K562 (cell line): ENCODE data around the gene BMP10. TPM values are rescaled to one million over a fixed set of nuclear protein-coding genes. Genes with fewer than 3 reads are reported as not detected.
A peak's percentile ranks its signal among the peaks of the same experiment; 100 is the strongest.

Experiments
- MED1 ChIP-seq: sonication (generic); formaldehyde crosslinking; IDR thresholded peaks from 2 replicates; pipeline ENCODE4 v1.8.1; 2023; ENCODE audit warnings: missing genetic modification reagents, borderline replicate concordance
- MEIS2 ChIP-seq: fragments of 450-650 bp; IDR thresholded peaks from 2 replicates; pipeline ENCODE4 v1.6.1; 2014; ENCODE audit warnings: mild to moderate bottlenecking; ENCODE audit not compliant: partially characterized antibody
- RFX1 ChIP-seq: fragments of 450-650 bp; IDR thresholded peaks from 2 replicates; pipeline ENCODE4 v1.6.1; 2016; ENCODE audit warnings: mild to moderate bottlenecking, moderate library complexity
- SMAD4 ChIP-seq: fragments of 250-450 bp; sonication (Bioruptor Pico); conservative IDR thresholded peaks from 2 replicates; pipeline ENCODE4 v1.8.0; 2021; ENCODE audit warnings: inconsistent platforms, mild to moderate bottlenecking, moderate library complexity
- ZNF143 ChIP-seq: sonication (generic); formaldehyde crosslinking; IDR thresholded peaks from 2 replicates; pipeline ENCODE4 v1.9.0; 2022; ENCODE audit warnings: mild to moderate bottlenecking, missing genetic modification reagents
- polyA plus RNA-seq, 8 experiments: library from polyadenylated mRNA; depleted of rRNA in 4 of 8; stranded (reverse) in 5 of 8; unstranded in 3 of 8; fragments of >200 nt; fragmentation: Nextera tagmentation in 2 of 8; fragmentation: Illumina TruSeq in 1 of 8; extraction: Ambion mirVana in 2 of 8; extraction: Trizol in 1 of 8; gene quantifications; 2 replicates each; pipeline versions ENCODE4 v1.2.1 to v1.2.3, GENCODE V29; 2011 to 2014; ENCODE audit warnings: inconsistent platforms in 1 of 8, missing spikeins in 1 of 8
- total RNA-seq, 7 experiments: library from RNA; depleted of rRNA in 6 of 7; stranded (reverse); fragments of >200 nt in 6 of 7; fragmentation: Illumina TruSeq in 2 of 7; extraction: Trizol in 2 of 7; gene quantifications; 2 replicates each; pipeline versions ENCODE4 v1.2.1 to v1.2.3, GENCODE V29; 2011 to 2021; ENCODE audit warnings: low replicate concordance in 1 of 7
- TF ChIP-seq, protein P1 (sequence below): fragments of 450-650 bp; IDR thresholded peaks from 2 replicates; pipeline ENCODE4 v1.6.1; 2016
- TF ChIP-seq, protein P2 (sequence below): fragments of 250-450 bp; sonication (Bioruptor Pico); IDR thresholded peaks from 2 replicates; pipeline ENCODE4 v1.8.0; 2022; ENCODE audit warnings: inconsistent platforms, mild to moderate bottlenecking, moderate library complexity, borderline replicate concordance
- TF ChIP-seq, protein P3 (sequence below): fragments of 450-650 bp; IDR thresholded peaks from 2 replicates; pipeline ENCODE4 v1.6.1; 2016; ENCODE audit warnings: mild to moderate bottlenecking, moderate library complexity

Gene BMP10
- total and polyA plus RNA-seq, 9 of the 15 experiments (the other 6 are each of a cell fraction or from before 2014, with no cell fraction given): 0.11 to 0.91 (median 0.43) TPM

DNA sequence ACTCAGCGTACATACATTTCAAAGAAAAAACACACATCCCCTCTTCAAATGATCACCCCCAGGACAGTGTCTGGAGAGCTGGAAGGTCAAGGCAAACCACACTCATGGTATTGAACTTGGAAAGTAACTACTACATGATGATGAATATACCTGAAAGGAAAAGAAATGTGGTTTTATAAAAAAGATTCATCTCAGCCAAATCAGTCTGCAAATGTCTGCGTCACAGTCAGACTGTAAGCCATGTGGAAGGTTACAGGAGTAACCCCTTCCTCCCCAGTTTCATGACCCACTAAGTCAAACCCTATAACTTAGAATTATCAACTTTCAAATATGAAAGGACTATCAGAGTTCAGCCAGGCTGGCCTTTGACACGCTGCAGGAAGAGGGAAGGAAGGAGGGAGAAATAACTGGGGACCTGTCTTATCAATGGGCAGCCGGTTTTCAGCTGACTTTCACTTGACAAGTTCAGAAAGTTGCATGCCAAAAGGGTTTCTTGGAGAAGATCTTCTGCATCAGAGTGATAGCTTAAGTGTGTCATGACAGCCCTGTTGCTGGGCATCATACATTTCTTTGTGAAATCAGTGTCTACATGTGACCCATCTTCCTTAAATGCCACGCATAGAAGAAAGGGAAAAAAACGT lies 7.0 kb upstream of the BMP10 start (continued):
- TF ChIP-seq, protein P1, sequence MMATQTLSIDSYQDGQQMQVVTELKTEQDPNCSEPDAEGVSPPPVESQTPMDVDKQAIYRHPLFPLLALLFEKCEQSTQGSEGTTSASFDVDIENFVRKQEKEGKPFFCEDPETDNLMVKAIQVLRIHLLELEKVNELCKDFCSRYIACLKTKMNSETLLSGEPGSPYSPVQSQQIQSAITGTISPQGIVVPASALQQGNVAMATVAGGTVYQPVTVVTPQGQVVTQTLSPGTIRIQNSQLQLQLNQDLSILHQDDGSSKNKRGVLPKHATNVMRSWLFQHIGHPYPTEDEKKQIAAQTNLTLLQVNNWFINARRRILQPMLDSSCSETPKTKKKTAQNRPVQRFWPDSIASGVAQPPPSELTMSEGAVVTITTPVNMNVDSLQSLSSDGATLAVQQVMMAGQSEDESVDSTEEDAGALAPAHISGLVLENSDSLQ: peak; percentile 36
- TF ChIP-seq SMAD4 (CRISPR knock-in tag): no peak
- TF ChIP-seq RFX1: no peak
- TF ChIP-seq MED1 (CRISPR knock-in tag): no peak
- TF ChIP-seq MEIS2: peak; percentile 51
- TF ChIP-seq ZNF143 (CRISPR knock-in tag): no peak
- TF ChIP-seq, protein P2, sequence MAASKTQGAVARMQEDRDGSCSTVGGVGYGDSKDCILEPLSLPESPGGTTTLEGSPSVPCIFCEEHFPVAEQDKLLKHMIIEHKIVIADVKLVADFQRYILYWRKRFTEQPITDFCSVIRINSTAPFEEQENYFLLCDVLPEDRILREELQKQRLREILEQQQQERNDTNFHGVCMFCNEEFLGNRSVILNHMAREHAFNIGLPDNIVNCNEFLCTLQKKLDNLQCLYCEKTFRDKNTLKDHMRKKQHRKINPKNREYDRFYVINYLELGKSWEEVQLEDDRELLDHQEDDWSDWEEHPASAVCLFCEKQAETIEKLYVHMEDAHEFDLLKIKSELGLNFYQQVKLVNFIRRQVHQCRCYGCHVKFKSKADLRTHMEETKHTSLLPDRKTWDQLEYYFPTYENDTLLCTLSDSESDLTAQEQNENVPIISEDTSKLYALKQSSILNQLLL: no peak
- TF ChIP-seq, protein P3, sequence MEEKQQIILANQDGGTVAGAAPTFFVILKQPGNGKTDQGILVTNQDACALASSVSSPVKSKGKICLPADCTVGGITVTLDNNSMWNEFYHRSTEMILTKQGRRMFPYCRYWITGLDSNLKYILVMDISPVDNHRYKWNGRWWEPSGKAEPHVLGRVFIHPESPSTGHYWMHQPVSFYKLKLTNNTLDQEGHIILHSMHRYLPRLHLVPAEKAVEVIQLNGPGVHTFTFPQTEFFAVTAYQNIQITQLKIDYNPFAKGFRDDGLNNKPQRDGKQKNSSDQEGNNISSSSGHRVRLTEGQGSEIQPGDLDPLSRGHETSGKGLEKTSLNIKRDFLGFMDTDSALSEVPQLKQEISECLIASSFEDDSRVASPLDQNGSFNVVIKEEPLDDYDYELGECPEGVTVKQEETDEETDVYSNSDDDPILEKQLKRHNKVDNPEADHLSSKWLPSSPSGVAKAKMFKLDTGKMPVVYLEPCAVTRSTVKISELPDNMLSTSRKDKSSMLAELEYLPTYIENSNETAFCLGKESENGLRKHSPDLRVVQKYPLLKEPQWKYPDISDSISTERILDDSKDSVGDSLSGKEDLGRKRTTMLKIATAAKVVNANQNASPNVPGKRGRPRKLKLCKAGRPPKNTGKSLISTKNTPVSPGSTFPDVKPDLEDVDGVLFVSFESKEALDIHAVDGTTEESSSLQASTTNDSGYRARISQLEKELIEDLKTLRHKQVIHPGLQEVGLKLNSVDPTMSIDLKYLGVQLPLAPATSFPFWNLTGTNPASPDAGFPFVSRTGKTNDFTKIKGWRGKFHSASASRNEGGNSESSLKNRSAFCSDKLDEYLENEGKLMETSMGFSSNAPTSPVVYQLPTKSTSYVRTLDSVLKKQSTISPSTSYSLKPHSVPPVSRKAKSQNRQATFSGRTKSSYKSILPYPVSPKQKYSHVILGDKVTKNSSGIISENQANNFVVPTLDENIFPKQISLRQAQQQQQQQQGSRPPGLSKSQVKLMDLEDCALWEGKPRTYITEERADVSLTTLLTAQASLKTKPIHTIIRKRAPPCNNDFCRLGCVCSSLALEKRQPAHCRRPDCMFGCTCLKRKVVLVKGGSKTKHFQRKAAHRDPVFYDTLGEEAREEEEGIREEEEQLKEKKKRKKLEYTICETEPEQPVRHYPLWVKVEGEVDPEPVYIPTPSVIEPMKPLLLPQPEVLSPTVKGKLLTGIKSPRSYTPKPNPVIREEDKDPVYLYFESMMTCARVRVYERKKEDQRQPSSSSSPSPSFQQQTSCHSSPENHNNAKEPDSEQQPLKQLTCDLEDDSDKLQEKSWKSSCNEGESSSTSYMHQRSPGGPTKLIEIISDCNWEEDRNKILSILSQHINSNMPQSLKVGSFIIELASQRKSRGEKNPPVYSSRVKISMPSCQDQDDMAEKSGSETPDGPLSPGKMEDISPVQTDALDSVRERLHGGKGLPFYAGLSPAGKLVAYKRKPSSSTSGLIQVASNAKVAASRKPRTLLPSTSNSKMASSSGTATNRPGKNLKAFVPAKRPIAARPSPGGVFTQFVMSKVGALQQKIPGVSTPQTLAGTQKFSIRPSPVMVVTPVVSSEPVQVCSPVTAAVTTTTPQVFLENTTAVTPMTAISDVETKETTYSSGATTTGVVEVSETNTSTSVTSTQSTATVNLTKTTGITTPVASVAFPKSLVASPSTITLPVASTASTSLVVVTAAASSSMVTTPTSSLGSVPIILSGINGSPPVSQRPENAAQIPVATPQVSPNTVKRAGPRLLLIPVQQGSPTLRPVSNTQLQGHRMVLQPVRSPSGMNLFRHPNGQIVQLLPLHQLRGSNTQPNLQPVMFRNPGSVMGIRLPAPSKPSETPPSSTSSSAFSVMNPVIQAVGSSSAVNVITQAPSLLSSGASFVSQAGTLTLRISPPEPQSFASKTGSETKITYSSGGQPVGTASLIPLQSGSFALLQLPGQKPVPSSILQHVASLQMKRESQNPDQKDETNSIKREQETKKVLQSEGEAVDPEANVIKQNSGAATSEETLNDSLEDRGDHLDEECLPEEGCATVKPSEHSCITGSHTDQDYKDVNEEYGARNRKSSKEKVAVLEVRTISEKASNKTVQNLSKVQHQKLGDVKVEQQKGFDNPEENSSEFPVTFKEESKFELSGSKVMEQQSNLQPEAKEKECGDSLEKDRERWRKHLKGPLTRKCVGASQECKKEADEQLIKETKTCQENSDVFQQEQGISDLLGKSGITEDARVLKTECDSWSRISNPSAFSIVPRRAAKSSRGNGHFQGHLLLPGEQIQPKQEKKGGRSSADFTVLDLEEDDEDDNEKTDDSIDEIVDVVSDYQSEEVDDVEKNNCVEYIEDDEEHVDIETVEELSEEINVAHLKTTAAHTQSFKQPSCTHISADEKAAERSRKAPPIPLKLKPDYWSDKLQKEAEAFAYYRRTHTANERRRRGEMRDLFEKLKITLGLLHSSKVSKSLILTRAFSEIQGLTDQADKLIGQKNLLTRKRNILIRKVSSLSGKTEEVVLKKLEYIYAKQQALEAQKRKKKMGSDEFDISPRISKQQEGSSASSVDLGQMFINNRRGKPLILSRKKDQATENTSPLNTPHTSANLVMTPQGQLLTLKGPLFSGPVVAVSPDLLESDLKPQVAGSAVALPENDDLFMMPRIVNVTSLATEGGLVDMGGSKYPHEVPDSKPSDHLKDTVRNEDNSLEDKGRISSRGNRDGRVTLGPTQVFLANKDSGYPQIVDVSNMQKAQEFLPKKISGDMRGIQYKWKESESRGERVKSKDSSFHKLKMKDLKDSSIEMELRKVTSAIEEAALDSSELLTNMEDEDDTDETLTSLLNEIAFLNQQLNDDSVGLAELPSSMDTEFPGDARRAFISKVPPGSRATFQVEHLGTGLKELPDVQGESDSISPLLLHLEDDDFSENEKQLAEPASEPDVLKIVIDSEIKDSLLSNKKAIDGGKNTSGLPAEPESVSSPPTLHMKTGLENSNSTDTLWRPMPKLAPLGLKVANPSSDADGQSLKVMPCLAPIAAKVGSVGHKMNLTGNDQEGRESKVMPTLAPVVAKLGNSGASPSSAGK: peak; percentile 36; the same call in 1 of the 2 replicates
